Ishikawa (cell line): ENCODE results near the gene GMPPA.

Experiments used
- CEBPB ChIP-seq: IDR thresholded peaks from 2 replicates; pipeline ENCODE4 v1.6.1; 2012
- EGR1 ChIP-seq: IDR thresholded peaks from 2 replicates; pipeline ENCODE4 v1.6.1; 2012
- EP300 ChIP-seq: IDR thresholded peaks from 2 replicates; pipeline ENCODE4 v1.6.1; 2012; ENCODE audit warnings: borderline replicate concordance
- FOXM1 ChIP-seq: IDR thresholded peaks from 2 replicates; pipeline ENCODE4 v1.6.1; 2012; ENCODE audit warnings: low read depth, borderline replicate concordance
- NFIC ChIP-seq: IDR thresholded peaks from 2 replicates; pipeline ENCODE4 v1.6.1; 2012
- RAD21 ChIP-seq: IDR thresholded peaks from 2 replicates; pipeline ENCODE4 v1.6.1; 2012; ENCODE audit warnings: low read depth
- TAF1 ChIP-seq: IDR thresholded peaks from 2 replicates; pipeline ENCODE4 v1.6.1; 2012; ENCODE audit warnings: low read depth, mild to moderate bottlenecking
- TEAD4 ChIP-seq: IDR thresholded peaks from 2 replicates; pipeline ENCODE4 v1.6.1; 2012
- YY1 ChIP-seq: IDR thresholded peaks from 2 replicates; pipeline ENCODE4 v1.6.1; 2012; ENCODE audit warnings: low read depth
- ZBTB7A ChIP-seq: IDR thresholded peaks from 2 replicates; pipeline ENCODE4 v1.6.1; 2012; ENCODE audit warnings: low read depth
- TF ChIP-seq, protein P1 (sequence below): IDR thresholded peaks from 2 replicates; pipeline ENCODE4 v1.6.1; 2012
- TF ChIP-seq, protein P2 (sequence below): IDR thresholded peaks from 2 replicates; pipeline ENCODE4 v1.6.1; 2012
- TF ChIP-seq, protein P3 (sequence below): IDR thresholded peaks from 2 replicates; pipeline ENCODE4 v1.6.1; 2012; ENCODE audit warnings: low read depth, mild to moderate bottlenecking

DNA sequence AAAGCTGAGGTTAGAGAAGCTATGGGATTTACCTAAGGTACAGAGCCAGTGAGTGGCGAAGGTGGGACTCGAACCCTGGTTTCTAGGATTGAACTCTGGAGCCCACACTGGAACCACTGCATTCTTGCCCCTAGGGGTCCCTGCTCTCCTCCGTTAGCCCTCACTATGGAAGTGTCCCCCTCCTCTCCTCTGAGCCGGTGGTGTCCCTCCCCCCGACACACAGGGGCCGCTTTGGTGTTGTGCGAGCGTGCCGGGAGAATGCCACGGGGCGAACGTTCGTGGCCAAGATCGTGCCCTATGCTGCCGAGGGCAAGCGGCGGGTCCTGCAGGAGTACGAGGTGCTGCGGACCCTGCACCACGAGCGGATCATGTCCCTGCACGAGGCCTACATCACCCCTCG is 8.5 kb upstream of the GMPPA start:
- no peak for TF ChIP-seq RAD21
- TF ChIP-seq, protein P1, sequence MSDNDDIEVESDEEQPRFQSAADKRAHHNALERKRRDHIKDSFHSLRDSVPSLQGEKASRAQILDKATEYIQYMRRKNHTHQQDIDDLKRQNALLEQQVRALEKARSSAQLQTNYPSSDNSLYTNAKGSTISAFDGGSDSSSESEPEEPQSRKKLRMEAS: no peak
- no peak for TF ChIP-seq EP300
- no peak for TF ChIP-seq ZBTB7A
- TF ChIP-seq TAF1: no peak
- no peak for TF ChIP-seq EGR1
- peak; percentile 27; the same call in 1 of the 2 replicates for TF ChIP-seq TEAD4
- no peak for TF ChIP-seq YY1
- no peak for TF ChIP-seq CEBPB
- no peak for TF ChIP-seq FOXM1
- TF ChIP-seq, protein P2, sequence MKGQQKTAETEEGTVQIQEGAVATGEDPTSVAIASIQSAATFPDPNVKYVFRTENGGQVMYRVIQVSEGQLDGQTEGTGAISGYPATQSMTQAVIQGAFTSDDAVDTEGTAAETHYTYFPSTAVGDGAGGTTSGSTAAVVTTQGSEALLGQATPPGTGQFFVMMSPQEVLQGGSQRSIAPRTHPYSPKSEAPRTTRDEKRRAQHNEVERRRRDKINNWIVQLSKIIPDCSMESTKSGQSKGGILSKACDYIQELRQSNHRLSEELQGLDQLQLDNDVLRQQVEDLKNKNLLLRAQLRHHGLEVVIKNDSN: no peak
- no peak for TF ChIP-seq NFIC
- TF ChIP-seq, protein P3, sequence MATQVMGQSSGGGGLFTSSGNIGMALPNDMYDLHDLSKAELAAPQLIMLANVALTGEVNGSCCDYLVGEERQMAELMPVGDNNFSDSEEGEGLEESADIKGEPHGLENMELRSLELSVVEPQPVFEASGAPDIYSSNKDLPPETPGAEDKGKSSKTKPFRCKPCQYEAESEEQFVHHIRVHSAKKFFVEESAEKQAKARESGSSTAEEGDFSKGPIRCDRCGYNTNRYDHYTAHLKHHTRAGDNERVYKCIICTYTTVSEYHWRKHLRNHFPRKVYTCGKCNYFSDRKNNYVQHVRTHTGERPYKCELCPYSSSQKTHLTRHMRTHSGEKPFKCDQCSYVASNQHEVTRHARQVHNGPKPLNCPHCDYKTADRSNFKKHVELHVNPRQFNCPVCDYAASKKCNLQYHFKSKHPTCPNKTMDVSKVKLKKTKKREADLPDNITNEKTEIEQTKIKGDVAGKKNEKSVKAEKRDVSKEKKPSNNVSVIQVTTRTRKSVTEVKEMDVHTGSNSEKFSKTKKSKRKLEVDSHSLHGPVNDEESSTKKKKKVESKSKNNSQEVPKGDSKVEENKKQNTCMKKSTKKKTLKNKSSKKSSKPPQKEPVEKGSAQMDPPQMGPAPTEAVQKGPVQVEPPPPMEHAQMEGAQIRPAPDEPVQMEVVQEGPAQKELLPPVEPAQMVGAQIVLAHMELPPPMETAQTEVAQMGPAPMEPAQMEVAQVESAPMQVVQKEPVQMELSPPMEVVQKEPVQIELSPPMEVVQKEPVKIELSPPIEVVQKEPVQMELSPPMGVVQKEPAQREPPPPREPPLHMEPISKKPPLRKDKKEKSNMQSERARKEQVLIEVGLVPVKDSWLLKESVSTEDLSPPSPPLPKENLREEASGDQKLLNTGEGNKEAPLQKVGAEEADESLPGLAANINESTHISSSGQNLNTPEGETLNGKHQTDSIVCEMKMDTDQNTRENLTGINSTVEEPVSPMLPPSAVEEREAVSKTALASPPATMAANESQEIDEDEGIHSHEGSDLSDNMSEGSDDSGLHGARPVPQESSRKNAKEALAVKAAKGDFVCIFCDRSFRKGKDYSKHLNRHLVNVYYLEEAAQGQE: no peak
